ENCODE results near the gene SLC39A10. TPM values are rescaled to one million over a fixed set of nuclear protein-coding genes. Genes with fewer than 3 reads are reported as not detected.

Gene SLC39A10
- total RNA-seq, 1 donor from 2014 or later: 102 TPM

DNA sequence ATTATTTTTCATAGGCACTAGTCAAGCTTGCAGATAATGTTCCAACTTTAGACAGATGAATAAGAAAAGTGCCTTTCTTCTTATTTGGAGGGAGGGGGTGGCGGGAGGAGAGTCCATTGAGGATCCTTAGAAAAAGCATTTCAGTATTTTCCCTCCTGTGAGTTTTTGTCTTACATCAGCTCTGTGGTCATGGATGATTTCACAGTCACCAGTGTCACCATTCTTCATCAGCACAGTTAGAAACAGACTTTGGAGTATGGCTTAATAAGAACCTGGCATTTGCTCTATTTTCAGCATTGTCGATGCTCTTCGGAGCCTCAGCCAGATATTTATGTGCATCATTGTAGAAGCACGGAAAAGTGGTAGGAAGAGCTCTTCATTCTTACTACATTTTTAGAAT is 70.1 kb downstream of the SLC39A10 start:
- no peak for DNase-seq (ENCODE audit: low read depth)

- DNase-seq (ENCODE audit: low read depth): no peak
Observed at GRCh38 chr2:195730912-195731311, 73.9 kb downstream of the SLC39A10 start.

- DNase-seq (ENCODE audit: low read depth): no peak
Observed at GRCh38 chr2:195732574-195732973, 75.5 kb downstream of the SLC39A10 start.

DNA sequence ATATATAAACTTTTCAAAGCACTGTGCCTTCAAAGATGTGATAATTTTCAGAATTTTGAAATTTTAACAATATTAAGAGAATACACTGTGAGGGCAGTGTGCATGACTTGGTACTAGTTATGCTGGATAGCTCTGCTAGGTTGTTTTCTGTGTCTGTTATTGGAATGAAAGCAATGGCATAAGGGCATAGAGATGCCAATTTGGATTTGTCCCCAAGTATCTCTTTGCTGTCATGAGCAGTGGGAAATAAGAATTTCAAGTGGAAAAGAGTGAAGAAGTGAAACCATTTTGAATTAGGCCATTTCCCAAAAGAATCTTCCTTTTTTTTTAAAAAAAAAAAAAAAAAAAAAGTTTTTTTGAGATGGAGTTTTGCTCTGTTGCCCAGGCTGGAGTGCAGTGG is 76.8 kb downstream of the SLC39A10 start:
- DNase-seq (ENCODE audit: low read depth): no peak

- no peak for DNase-seq (ENCODE audit: low read depth)
Observed at GRCh38 chr2:195734395-195734794, 77.4 kb downstream of the SLC39A10 start.

DNA sequence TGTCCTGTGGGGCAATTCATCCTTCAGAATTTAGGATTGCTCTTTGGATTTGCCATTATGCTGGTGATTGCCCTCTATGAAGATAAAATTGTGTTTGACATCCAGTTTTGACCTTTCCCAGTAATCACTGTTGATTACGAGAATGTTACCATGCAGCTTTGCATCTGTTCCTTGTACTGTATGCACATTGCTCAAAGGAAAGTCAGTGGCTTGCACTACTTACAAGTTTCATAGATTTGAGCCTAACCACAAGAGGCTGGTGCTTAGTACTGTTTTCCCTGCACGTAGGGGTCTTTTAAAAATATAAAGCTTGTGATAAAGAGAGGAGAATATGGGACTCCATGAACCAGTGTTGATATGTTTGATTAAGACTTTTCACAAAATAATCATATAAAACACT is 77.9 kb downstream of the SLC39A10 start:
- DNase-seq (ENCODE audit: low read depth): no peak

DNA sequence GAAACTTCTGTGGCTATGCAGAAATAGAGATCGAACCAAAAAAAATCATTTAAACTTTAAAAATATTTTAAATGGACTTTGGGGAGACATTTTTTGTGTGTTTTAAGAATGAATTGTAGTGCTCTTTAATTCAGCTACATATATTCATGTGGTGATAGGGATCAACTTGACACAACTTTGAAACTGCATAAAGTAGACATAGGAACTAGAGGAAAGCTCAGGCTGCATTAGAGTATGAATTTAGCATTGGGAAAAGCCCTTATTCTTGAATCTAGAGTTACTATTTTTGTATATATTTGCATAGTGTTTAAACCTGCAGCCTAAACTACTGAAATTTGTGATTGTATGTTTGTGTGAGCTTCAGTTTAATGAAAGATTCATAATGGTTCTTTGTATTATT is 78.3 kb downstream of the SLC39A10 start:
- no peak for DNase-seq (ENCODE audit: low read depth)

DNA sequence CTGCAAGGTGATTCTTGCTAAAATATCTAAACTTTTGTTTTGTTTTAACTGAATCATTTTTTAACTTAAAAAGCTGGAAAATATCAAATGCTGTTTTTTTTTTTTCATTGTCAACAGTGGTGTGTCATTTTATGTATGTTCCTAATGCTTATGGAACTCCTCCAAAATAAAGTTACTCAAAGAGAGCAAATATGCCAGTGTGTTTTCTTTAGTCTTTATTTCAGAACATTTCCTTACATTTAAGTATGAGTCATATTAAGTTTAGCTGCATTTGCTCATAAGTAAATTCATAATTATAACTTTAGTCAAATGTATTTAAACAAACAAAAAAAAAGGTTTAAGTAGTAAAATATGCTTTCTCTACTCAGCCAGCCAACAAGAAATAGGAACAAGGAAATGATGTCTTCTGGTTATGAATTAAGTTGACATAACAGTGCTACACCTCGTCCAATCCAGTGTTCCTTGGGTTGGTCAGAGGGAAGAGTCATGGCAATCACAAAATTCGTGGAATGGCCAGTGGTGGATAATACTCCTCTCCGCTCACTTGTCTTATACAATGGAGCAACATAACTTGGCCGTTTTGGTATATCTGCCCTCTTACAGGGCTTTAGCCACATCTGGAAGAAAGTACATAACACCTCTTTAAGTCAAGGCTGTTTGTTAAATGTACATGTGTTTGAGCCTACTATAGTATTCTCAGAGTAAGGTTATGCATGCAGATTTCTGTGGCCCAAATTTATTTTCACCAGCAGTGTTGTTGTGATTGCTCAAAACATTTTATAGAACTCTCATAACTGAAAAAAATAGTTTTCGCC is 80.7 kb downstream of the SLC39A10 start:
- DNase-seq (ENCODE audit: low read depth): no peak

DNA sequence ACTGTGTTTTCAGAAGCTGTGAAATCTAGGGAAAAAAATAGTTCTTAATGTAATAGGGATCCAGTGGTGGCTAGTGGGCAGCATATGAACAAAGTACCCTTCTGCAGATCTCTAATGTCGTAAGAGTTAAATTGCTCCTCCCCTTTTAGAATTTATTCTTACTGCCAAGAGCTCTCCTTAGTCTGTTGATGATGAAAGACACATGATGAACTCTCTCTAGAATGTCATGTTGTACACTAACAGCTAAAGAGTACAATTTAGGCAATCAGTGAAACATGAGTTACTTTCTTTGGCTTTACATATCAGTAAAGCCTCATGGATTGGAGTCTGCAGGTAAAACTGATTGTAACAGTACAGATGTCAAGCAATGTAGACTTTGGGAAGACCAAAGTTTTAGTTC is 84.2 kb downstream of the SLC39A10 start:
- DNase-seq (ENCODE audit: low read depth): no peak

GRCh38 chr2:195756218-195756942 is 99.4 kb downstream of the SLC39A10 start:
- peak; percentile 57 for DNase-seq (ENCODE audit: low read depth)

GRCh38 chr2:195758846-195759245 is 101.8 kb downstream of the SLC39A10 start:
- no peak for DNase-seq (ENCODE audit: low read depth)

DNA sequence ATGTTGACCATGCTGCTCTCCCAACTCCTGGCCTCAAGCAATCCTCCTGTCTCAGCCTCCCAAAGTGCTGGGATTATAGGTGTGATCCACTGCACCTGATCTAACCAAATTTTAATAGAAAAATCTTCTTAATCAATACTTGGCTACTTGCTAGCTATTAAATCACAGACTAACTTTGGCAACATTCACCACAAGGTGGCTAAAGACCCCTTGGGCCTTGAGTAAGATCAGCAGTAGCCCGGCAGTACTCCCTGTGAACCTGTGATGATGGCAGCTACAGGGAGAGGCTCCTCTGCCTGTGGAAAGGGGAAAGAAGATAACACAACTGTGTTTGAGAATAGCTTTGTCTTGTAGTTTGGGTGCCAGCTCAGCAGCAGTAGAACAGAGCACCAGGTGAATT is 102.9 kb downstream of the SLC39A10 start:
- DNase-seq (ENCODE audit: low read depth): no peak

DNA sequence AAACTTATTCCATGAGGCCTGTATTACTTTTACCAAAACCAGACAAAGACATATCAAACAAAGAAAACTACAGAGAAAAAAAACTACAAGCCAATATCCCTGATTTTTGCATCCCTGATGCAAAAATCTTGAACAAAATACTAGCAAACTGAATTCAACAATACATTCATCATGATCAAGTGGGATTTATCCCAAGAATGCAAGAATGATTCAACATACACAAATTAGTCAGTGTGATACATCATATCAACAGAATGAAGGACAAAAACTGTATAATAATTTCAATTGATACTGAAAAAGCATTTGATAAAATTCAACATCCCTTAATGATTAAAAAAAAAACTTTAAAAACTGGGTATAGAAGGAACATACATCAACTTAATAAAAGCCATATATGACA is 106.8 kb downstream of the SLC39A10 start:
- no peak for DNase-seq (ENCODE audit: low read depth)

DNA sequence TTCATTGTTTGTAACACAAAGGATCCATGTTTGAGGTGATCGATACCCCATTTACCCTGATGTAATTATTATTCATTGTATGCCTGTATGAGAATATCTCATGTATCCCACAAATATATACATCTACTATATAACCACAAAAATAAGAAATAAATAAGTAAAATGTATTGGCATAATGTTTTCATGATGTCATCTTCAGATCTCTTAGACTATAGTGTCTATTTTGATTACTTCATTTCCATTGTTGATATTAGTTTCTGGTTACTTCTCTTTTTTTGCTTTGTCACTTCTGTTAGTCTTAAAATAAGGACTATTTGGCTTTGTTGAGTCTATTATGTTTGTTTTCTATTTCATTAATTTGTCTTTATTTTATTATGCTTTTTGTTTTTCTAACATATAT is 109.7 kb downstream of the SLC39A10 start:
- DNase-seq (ENCODE audit: low read depth): no peak

DNA sequence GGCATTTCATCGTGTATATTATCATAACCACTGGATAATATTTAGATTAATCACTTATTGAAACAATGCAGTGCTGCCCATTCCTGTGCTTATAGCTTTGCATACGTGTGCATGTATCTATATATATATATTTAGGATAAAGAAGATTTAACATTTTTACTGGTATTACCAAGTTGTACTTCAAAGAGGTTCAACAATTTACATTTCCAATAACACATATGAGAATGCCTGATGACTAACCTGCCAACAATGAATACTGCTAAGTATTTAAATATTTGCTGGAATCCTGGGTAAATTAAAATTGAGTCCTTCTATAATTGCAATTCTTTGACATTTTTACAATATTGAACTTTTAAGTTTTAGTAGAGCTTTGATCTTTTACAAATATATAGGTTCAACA is 111.4 kb downstream of the SLC39A10 start:
- no peak for DNase-seq (ENCODE audit: low read depth)

DNA sequence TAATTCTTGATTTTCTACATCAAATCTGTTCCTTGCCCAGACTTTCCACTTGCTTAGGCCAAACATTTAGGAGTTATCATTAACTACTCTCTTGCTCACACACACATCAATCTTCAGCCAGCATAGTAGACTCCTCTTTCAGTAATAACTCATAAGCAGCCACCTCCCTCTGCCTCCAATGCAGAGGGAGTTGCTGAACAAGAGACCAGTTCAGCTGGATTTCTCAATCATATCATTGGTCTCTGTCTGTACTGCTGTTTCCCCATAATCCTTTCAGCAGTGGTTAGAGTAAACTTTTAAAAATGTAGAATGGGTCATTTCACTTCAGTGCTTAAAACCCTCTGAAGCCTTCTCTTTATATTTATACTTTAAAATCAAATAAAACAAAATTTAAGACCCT is 112.9 kb downstream of the SLC39A10 start:
- DNase-seq (ENCODE audit: low read depth): no peak

GRCh38 chr2:195779491-195779890 is 122.5 kb downstream of the SLC39A10 start:
- DNase-seq (ENCODE audit: low read depth): no peak

DNA sequence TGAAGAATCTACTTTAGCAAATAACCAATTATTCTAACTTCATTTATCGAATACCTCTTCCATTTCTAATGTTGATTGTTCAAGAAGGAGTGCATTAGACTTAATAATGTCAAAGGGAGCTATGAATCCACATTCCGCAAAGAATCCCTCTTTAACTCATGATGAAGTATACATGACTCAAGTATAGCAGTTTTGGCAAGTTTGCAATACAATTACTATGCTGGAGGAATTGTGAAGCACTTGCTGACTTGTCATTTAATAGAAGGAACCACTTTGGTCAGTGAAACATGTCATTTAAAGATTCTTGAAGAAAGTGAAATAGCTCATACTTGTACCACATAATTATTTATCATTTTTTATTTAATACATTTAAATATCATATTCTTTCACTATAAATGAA is 125.1 kb downstream of the SLC39A10 start:
- no peak for DNase-seq (ENCODE audit: low read depth)
